GM21381 (cell line): ENCODE measurements around the gene GPER1.

ENCODE experiments used
- ATAC-seq: cut with Tn5 transposase; IDR thresholded peaks from one replicate; pipeline ENCODE4 v1.9.1; 2021; ENCODE audit warnings: mild to moderate bottlenecking, moderate library complexity; ENCODE audit not compliant: unreplicated experiment

Gene GPER1

DNA sequence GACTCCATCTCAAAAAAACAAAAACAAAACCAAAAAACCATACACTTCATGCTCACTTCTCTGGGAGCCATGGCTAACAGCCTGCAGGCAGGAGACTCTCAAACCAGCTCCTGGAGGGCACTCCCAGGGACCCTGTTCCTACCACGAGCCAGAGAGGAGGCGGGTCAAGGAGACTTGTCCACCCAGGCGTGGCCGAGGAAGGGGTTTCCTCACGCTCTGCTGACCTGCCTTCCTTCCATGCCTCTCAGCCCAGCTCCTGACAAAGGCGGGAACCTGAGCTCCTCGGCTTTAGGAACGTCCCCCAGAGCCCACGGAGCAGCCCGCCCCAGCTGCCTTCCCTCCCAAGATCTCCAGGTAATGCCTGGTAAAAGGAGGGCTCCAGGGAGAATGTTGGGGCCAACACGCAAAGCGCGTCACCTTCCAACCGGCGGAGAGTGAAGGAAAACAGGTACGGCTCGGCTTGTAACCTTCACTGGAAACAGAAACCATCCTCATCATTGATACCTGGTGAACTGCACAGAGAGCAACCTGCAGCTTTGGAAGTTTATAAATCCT lies 34.0 kb upstream of the GPER1 start:
- ATAC-seq, result no peak

GRCh38 chr7:1054438-1054837 lies 33.5 kb upstream of the GPER1 start:
- ATAC-seq, result no peak

DNA sequence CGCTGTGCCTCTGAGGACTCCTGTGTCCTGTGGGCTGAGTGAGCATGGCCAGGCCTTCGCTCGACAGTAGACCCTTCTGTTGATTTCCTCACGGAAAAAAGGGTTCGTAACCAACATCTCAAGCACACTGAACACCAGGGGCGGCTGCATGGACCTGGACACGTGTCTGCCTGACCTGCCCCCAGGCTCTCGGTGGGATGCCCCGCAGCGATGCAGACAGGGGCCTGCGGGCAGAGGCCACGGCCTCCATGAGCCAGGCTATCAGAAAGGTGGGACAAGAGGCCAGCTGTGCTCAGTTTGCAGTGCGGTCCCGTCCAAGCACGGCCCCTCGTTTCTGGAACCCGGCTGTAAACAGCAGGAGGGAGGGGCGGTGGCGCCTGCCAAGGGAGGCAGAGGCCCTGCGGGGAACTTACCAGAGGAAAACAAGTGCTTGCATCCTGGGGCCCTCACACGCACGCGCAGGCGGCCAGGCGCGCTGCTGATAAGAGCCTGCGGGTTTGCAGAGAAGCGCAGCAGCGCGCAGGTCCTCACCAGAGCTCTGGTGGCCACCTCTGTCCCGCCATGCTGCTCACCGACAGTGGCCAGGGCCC lies 33.0 kb upstream of the GPER1 start:
- ATAC-seq, result no peak

DNA sequence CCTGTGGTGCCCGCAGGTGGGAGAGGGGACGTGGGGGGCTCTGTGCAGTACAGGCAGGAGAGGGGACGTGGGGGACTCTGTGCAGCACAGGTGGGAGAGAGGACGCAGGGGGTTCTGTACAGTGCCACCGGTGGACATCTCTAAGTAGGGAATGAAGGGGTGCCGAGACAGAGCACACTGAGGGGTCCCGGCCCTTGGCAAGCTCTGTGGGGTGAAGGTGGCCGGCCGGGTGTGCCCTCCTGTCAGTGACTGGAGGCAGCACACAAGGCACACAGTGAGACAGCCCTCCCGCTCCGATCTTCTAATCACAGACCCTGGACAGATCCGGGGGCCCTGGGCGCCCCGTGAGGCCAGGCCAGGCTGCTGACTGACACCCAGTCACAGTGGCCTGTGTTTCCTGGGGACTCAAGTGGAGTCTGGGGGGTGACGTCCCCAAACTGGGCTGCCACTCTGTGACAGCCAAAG lies 32.4 kb upstream of the GPER1 start:
- no peak for ATAC-seq

GRCh38 chr7:1055956-1056784 lies 31.7 kb upstream of the GPER1 start:
- no peak for ATAC-seq

DNA sequence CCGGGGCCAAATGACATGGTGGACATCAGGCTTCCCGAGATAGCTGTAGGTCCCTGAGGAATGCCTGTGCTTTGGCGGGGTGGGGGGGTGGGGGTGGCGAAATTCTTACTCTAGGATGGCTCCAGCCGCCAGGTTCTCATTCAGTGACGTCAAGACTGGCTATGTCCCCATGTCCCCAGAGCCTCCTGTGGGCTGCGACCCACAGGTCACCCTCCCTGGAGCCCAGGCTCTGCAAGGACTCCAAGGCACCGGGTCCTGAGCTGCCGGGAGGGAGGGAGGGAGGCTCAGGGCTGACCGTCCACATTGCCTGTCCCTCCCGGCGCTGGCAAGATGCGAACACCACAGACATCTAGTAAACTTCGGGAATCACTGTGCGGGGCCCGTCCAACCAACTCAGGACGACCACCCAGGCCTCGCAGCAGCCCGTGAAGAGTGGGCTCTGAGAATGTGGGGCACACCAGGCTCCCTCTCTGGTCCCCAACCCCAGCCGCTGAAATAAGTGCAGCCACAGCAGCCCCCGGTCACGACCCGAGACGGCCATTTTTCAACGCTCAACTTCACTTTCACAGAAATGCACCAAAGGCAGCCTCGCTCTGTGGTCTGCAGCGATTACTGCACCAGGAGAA lies 31.0 kb upstream of the GPER1 start:
- no peak for ATAC-seq

- no peak for ATAC-seq
Observed at GRCh38 chr7:1057416-1058291, 30.3 kb upstream of the GPER1 start.

DNA sequence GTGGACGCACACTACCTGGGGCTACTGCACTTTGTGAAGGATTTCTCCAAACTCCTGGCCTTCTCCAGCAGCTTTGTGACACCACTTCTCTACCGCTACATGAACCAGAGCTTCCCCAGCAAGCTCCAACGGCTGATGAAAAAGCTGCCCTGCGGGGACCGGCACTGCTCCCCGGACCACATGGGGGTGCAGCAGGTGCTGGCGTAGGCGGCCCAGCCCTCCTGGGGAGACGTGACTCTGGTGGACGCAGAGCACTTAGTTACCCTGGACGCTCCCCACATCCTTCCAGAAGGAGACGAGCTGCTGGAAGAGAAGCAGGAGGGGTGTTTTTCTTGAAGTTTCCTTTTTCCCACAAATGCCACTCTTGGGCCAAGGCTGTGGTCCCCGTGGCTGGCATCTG lies 29.6 kb upstream of the GPER1 start:
- ATAC-seq, result no peak

GRCh38 chr7:1058821-1059199 lies 29.1 kb upstream of the GPER1 start:
- ATAC-seq, result no peak

DNA sequence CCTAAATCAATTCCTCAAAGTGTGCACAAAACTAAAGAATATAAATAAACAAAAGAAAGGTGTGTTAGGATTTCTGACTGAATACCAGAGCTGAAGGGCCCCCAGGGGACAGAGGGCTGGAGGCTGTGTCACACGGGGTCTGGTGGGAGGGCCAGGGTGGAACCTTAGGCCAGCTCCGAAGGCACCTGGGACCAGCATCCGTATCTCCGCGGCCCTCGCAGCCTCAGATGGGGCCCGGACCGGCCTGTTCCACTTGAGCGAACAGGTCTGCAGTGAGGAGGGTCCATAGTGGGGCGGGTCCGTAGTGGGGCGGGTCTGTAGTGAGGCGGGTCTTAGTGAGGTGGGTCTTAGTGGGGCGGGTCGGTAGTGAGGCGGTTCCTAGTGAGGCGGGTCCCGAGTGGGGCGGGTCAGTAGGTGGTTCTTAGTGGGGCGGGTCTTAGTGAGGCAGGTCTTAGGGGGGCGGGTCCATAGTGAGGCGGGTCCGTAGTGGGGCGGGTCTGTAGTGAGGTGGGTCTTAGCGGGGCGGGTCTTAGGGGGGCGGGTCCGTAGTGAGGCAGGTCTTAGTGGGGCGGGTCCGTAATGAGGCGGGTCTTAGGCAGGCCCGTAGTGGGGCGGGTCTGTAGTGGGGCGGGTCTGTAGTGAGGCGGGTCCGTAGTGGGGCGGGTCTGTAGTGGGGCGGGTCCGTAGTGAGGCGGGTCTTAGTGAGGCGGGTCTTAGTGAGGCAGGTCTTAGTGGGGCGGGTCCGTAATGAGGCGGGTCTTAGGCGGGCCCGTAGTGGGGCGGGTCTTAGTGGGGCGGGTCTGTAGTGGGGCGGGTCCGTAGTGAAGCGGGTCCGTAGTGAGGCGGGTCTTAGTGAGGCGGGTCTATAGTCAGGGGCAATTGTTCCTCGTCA lies 28.5 kb upstream of the GPER1 start:
- no peak for ATAC-seq

GRCh38 chr7:1060315-1061072 lies 27.4 kb upstream of the GPER1 start:
- no peak for ATAC-seq

GRCh38 chr7:1061180-1061579 lies 26.7 kb upstream of the GPER1 start:
- ATAC-seq, result no peak

DNA sequence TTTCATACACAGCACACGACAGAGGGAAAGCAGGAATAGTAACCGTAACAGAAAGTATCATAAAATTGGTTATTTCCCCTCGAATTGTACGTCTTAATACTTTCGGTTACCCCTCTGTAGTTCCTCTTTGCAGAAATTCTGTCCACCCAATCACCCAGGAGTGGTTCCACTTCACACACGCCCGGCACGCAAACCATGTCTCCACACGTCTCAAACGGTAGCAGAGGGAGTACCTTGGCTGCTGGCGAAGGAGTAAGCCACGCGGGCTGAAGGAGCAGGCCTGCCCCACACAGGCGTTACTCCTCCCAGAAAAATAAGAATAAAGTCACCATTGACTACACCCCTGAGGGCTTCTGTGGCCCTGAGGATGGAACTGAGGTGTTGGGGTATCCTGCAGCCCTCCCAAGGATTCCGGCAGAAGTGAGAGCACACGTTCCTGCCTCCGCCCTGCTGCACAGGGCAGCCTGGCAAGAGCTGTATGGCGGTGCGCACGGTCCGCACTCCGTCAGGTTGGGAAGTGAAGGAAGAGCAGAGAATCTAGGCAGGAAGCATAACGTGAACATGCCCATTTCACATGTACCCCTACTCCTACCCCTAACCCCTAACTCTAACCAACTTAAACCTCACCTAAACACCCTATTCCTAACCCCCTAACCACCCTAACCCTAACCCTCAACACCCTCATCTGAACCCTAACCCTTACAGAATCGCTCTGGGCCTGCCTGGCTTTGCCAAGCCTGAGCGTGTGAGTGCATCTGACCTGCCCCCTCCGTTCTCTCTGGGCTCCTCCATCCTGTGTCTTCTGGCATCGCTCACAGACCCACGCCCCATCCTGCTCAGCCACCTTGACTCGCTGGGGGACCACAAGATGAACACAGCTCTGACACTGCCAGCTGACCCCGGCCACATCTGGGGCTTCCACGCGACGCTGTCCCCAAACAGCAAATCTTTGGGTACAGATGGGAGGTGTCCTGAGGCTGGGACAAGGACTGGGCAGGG lies 25.3 kb upstream of the GPER1 start:
- peak; percentile 67 for ATAC-seq

DNA sequence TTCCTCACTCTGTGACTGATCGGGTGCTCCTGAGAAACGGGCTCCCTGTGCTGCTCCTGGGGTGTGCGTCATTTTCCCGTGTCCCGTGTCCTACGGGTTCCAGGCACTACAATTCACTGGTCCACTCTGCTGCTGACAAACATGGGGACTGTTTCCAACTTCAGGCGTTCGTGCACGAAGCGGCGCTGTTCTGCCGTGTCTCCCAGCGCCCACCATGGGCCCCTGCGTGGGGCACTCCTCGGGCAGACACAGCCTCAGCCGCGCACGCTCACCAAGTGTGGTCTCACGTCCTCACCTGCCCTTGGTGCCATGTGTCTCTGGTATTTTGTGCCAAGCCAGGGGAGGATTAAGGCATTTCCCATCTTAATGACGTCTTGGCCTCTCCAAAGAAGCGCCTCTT lies 24.6 kb upstream of the GPER1 start:
- no peak for ATAC-seq

- no peak for ATAC-seq
Observed at GRCh38 chr7:1064581-1064980, 23.3 kb upstream of the GPER1 start.

DNA sequence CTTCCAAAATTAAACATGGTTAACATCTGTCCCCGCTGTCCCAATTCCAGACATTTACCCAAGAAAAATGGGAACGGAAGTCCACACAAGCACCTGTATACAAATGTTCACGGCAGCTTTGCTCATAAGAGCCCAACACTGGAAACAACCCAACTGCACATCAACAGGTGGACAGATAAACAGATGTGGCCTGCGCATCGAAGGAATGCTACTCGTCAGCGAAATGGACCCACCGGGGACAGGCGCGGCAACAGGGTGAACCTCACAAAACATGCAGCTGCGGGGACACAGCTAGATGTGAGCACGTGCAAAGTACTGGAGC lies 22.7 kb upstream of the GPER1 start:
- ATAC-seq, result no peak

DNA sequence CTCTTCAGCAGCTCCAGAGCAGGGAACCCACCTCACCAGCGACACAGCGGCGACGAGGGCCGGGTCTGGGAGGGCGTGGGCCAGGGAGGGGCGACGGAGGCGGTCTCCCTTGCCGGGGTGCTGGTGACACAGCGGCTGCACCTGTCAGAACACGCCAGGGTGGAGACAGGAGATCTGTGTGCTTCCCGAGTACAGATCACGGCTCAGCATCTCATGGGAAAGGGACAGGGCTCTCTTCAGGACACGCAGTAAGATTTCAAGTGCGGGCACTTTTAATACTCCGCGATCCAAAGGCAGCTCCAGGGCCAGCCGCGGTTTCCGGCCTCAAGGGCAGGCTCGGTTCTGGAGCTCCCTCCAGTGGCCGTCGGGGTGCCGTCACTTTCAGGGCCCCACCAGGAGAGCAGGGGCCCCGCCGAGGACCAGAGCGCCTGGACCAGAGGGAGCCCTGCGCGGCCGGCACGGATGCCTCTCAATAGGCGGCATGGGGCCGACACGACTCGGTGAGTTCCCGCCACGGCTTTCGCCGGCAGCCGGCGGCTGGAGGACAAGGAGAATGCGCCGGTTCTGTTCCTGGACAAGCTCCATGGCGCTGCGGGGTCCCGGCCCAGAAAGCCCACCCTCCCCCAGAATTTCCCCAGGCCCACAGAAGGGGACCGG lies 22.2 kb upstream of the GPER1 start:
- ATAC-seq, result peak; percentile 46

DNA sequence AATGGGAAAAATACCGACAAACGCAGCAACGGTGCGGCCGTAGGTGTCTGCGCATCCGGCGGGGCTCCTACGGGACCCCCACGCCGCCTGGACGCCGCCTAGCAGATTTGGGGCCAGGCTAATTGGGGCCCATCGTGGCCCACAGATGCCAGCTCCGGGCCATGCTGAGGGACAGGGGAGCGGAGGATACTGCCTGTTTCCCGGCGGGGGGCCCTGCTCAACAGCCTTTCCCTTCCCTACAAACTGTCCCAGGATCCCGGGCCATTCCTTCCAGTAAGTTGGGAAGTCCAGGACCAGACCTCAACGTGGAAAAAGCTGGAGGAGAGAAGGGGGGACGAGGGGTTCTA lies 21.7 kb upstream of the GPER1 start:
- ATAC-seq, result no peak
